HG02884 (cell line): ENCODE measurements around the gene NUP210.
"Not testable (repeated sequence)": the region's sequence is repeated elsewhere in the genome, so short reads cannot be mapped to it uniquely, and the experiment has no call there.

Experiments used
- ATAC-seq: cut with Tn5 transposase; IDR thresholded peaks from one replicate; pipeline ENCODE4 v1.9.1; 2021; ENCODE audit warnings: mild to moderate bottlenecking, moderate library complexity; ENCODE audit not compliant: unreplicated experiment

The NUP210 gene

DNA sequence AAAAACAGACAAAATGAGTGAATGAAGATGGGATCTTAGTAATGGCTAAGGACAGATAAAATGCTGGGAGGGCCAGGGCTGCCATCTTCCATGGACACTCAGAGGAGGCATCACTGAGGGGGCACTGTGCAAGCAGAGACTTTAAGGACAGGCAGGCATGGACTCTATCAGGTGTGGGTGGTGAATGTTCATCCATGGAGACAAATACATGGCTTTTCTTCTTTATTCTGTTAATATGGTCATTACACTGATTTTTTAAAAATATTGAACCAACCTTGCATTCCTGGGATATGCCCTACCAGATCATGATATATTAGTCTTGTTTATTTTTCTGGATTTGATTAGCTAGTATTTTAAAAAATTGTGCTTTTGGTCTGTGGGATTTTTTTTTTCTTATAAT, 12.2 kb downstream of the NUP210 start:
- no peak for ATAC-seq

DNA sequence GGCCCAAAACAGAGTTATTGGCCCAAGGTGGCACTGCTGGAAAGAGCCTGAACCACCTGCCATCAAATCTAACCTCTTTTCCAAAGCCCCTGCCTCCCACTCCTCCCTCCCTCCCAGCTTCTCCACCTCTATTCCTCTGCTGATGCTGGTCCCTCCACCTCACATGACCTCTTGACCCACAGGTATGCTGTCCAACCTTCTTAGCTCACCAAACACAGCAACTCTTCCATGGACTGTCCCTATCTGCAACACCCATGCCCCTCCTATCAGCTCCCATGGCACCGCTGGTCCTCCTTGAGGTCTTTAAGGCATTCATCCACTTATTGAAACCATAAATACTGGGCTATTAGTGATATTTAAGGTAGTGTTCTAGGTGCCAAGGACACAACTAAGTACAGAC, 12.6 kb downstream of the NUP210 start:
- no peak for ATAC-seq

DNA sequence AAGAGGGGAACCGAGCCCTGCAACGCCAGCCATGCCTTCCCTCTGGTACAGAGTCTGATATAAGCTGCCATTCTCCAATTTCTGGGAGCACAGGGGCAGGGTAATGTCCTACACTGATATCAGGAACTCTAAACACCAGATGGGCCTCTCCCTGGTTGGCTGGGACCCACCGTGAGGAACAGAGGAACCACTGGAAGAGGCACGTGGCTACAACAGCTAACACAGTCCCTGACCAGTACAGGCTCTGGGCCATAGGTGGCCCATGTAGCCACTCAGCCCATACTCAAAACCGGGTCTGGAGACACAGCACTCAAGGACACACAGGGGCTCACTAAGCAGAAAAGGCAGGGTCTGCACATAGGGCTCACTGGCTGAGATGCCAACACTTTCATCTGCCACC, 13.9 kb downstream of the NUP210 start:
- no peak for ATAC-seq

DNA sequence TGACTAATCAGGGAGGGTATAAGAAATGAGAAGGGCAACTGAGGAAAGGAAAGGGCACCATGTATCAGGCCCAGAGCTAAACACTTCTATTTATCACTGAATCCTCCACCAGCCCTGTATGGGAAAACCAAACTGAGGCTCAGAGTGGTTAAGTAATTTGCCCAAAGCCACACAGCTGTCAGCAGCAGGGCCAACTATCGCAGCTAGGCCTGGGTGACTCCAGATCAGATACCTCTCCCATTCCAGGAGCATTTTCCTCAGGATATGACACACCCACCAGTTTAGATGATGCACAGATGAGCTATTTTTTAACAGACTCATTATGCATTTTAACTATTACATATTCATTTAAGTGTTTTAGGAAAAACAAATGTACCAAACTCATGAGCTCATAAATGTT, 14.5 kb downstream of the NUP210 start:
- no peak for ATAC-seq

DNA sequence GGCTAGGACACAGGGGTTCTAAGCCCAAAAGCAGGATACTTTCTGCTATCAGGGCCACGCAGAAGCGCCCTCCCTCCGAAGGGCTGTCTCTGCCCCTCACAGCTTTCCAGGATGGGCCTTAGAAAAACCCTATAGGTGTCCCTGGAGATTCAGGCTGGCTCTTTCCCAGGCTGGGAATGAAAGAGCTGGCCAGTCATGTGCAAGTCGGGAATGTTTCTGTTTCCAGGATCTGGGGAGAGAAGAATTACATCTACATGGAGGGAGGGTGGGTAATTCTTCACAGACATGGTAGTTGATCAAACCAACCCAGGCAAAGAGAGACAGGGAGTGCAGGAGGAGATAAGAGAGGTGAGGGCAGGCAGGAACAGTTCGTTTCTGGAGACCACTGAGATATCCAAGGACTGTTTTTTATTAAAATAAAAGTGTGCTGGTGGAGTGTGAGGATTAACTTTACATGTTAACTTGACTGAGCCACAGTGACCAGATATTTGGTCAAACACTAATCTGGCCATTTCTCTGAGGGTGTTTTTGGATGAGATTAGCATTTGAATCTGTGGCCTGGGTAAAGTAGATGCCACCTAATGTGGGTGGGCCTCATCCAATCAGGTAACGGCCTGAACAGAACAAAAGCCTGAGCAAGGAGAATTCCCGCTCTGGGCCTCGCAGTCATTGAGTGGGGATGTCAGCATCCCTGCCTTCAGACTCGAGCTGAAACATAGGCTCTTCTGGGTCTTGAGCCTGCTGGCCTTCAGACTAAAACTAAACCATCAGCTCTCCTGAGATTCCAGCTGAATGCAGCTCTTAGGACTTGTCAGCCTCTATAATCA, 15.3 kb downstream of the NUP210 start:
- ATAC-seq = no peak

DNA sequence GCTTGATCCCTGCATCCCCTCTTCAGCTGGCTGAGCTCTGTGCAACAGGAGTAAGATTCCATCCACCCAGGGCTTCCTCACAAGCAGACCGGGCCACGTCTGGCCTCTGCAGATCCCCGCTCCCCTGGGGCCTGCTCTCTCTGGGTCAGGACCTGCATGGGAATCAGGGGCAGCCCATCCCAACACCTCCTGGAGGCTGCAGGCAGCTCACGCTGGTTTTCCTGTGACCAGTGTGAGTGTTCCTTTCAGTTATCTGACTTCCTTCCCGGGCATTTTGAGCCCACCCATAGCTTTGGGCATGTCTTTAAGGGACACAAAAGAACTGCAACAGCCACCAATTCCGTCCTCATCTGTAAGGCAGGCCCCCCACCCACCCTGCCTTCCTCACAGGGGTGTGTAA, 16.3 kb downstream of the NUP210 start:
- no peak for ATAC-seq

DNA sequence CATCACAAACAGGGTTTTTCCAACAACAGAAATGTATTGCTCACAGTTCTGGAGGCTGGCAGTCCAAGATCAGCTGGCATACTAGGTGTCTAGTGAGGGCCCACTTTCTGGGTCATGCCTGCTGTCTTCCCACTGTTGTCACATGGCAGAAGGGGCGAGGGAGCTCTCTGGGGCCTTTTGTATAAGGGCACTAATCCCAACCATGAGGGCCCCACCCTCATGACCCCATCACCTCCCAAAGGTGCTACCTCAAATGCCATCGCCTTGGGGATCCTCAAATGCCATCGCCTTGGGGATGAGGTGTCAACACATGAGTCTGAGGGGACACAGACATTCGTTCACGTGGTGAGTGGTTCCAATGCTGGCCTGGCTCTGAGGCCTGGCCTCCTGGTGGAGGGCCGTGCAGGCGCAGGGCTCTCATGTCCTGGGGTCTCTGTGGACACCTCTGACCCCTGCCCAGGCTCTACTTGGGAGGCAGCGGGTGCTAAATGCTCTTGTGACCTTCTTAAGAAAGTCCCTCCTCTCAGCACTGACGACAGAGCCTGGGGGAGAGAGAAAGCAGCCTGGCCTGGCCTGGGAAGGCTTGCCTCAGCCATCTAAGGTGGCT, 16.8 kb downstream of the NUP210 start:
- ATAC-seq = no peak

DNA sequence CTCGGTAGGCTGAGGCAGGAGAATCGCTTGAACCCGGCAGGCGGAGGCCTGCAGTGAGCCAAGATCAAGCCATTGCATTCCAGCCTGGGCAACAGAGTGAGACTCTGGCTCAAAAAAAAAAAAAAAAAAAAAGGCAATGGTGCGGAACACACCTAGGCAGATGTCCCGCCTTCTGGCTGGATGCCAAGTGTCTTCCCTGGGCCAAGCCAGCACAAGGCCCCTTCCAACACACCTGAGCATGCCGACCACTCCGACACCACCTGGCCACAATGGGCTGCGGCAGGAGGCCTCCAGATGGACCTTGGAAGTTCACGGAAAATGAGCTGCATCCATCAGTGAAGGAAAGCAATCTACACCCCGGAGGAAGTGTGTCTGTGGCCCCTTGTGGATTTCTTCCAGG, 19.0 kb downstream of the NUP210 start:
- no peak for ATAC-seq

DNA sequence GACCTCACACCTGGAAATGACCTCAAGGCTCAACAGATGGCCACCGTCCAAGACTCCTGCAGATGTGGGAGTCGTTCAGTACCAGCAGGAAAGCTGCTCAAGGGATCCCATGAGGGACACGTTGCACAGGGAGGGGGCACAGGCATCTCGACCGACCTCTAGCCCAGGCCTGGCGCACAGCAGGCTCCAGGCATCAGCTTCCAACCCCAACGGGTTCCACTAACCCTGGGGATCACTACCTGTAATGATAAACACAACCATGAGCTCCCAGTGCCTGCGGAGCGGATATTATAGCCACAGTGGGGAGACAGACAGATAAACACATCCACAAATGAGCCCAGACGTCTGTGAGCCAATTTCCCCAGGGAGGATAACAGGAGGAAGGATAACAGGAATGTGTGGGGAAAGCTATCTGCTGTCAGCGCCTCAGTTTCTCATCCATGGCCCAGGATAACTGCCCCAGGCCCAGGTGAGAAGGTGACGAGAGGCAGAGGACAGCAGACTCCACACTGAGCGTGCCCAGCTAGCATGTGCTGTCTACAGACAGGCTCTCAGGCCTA, 19.9 kb downstream of the NUP210 start:
- no peak for ATAC-seq

DNA sequence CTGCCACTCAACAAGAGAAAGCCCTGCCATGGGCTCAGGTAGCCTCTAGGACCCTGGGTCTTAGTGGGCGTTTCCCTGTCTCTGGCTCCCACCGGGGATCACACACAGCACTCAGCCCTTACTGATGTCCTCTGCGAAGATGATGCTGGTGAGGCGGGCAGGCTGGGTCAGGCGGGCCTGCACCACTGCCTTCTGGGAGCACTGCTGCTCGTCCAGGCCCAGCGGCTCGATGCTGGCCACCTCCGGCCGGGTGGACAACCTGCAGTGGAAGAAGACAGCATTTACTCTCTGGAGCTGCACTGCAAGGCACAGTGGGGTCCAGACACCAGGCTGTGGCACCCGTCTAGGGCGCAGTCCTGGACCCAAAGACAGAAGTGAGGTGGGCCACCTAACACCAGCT, 20.5 kb downstream of the NUP210 start:
- ATAC-seq = no peak

DNA sequence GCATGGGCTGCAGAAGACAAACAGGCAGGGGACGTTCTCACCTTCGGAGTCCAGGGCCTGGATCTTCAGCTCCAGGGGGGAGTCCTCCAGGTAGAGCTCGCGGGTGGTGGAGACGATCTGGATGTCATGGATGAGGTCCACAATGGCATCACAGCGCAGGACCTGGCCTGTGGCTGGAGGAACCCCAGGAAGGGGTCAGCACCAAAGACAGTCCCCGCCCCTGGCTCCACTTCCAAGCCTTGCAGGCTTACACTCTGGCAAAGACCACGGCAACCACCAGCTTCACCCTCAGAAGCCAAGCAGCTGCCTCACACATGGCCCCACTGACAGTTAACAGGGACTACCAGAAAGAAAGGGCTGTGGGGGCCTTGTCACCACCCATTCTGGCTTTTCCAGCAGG, 22.8 kb downstream of the NUP210 start:
- ATAC-seq = no peak

DNA sequence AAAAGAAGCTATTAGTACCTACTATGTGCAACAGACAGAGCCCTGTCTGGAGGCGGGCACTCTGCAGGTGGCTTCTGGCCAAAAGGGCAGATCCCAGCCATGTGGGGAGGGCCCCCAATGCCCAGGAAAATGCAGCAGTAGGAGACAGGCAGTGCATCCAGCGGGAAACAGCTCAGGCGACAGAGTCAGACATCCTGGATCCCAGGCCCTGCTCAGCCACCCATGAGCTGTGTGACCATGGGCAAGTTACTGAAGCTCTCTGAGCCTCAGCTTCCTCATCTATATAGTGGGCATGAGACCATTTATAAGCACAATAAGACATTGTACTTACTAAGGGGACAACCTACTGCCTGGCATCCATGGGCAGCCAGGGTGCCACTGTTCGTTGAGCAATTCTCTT, 25.8 kb downstream of the NUP210 start:
- ATAC-seq = no peak

DNA sequence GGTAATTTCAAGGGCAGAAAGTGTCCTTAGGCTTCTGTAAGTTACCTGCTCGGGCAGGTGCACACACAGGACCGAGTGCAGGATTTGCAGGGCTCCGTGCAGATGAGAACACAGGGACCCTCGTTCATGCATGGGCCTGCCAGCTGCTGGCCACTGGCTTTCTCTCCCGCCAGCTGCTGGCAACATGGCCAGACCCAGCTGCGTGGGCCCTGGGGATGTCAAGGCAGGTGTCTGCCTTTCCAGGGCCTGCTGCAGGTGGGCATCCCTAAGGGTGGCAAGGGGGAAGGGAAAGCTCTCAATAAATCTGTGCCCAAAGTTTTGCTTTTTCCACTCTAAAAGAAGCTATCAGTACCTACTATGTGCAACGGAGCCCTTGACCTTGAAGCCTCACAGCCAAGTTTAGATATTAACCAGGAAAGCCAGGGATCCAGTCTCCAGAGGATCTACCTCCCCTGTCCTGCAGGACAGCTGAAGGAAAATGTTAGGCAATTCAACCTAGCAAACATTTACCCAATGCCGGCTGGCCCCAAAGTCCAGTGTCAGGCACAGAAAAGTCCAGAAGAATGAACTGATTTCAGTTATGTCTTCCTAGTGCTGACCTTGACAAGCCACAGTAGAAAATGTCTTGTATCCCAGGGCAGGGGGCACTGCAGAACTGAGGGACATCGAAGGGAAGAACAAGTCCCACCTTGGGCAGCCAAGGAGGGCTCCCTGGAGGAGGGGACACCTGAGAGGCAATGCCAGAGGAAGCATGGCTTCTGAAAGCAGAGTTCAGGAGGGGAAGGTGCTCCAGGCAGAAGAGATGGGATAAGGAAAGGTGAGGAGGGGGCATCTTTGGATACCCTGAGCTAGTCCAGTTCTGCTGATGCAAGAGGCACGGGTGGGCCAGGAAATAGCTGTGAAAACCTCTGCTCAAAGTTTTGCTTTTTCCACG, 26.4 kb downstream of the NUP210 start:
- ATAC-seq = no peak

DNA sequence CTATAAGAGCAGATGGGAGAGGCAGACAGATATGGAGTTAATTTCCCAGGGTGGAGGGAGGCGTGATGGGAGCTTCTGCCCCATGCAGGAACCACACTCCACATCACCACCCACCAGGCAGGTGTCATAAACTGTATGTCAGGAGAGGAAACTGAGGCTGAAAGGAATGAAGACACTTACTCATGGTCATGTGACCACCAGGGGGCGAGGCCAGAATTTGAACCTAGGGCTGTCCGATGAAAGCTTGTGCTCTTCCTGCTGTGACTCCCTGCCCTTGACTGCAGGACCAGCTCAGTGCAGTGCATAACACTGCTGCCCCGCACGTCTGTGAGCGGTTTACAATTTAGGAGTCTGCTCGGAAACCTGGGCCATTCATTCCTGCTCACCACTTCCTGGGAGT, 28.8 kb downstream of the NUP210 start:
- no peak for ATAC-seq

DNA sequence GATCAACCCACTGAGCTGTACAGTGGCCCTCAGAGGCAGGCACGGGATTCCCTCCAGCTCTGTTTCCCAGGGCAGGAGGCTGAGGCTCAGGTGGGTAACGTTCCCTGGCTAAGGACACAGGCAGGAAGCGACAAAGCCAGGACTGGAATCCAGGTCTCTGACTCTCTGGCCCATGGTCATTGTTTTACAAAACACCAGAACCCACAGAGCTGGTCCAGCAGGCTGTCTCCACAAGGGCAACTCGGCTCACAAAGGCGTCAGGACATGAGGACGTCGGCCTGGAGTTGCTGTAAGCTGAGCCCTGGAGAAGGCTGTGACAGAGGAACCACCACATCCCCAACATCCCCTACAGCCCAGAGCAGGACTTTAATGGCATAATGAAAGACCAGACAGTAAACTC, 30.7 kb downstream of the NUP210 start:
- no peak for ATAC-seq

DNA sequence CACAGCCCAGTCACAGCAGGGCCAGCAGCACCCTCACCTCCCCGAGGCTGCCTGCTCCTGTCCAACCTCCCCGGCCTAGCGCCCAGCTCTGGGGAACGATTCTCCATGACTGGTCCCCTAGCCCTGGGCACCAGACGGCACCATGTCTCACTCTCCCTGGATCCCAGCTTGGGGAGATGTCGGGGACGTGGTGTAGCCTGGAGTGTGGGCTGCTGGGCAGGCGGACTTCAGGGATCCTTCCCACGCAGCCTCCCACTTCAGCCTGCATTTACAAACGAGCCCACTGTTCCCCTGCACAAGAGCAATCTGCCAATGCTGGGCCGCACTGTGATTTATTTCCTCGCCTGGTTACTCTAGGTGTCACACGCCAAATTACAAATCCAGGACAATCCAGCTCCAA, 31.3 kb downstream of the NUP210 start:
- no peak for ATAC-seq

DNA sequence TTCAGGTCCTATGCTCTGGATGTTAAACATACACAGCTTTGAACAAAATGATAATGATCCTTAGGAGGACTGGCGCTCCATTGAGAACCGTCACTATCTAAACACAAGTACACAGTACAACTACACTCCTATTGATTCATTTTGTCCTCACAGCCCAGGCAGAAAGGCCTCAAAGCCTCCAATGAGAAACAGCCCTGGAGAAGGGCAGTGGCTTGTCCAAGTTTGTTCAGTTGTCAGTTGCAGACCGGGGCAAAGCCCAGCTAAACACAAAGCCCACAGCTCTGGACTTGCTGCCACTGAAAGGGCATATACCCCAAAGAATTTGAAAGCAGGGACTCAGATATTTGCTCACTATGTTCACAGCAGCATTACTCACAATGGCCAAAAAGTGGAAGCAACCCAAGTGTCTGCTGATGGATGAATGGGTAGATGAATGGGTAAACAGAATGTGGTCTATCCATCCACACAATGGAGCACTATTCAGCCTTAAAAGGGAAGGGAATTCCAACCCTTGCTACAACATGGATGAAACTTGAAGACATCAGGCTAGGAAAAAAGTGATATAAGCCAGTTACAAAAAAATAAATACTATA, 34.7 kb downstream of the NUP210 start:
- no peak for ATAC-seq

DNA sequence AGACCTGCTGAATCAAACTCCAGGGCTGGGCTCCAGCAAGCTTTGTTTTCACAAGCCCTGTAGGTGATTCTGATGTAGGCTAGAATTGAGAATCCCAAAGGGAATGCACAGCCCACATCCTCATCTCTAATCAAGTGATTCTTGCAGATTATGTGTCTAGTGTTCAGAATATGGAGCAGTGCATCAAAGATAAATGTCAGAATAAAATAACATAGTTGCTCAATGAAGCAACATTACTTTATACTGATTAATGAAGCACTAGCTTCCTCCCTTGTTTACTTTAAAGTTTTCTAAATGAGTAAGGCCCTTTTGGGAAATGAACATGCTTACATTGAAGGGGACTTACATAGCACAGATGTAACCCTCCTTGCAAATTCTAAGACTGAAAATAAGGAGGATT, 39.2 kb downstream of the NUP210 start:
- ATAC-seq = no peak

DNA sequence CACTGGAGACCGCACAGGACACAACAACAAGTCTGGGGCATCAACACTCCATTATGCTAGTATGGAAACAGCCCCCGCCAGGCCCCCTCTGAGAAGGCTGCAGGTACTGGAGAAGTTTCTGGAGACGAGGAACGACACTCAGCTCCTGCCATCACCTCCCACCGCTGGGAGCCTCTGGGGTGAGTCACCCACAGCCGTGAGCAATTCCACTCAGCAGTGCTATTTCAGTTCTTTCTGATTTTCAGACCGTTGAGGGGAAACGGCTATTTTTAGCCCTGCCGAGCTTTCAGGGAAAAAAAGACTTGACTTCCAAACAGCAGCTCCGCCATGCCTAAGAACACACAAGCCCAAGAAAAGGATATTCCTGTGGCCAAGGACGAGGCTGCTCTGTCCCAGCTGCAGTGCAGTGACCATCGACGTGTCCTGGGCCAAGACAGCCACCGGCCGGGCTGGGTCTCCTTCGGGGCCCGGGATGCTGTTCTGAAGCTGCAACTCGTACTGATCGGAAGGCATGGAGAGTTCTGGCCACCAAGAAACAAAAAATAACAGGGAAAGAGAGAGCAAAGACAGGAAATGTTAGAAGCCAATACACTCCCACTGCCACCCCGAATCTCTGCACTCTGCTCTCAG, 40.8 kb downstream of the NUP210 start:
- no peak for ATAC-seq

DNA sequence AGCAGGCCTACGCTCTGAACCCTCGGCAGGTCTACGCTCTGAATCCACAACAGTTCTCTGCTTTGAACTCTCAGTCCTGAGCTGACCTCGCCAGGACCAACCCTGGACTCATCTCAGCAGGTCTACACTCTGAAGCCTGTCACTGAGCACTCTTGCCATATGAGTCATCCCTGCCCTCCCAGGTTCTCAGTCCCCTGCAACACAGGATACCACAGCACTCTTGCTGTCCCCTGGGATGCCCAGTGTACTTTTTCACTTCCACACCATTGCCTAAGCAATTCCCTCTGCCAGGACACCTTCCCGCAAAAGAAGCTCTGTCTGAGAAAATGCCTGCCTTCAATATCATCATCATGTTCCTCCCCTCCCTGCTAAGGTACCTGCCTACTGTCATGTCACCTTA, 42.0 kb downstream of the NUP210 start:
- ATAC-seq = no peak

DNA sequence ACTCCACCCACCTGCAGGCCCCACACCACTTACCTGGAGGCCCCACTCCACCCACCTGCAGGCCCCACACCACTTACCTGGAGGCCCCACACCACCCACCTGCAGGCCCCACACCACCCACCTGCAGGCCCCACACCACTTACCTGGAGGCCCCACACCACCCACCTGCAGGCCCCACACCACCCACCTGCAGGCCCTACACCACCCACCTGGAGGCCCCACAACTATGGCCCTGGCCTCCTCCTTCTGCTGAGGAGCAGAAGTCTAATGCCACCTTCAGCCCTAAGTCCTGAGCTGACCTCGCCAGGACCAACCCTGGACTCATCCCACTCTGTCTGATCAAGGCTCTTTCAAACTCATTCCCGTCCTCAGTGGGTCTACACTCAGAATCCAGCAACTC, 42.4 kb downstream of the NUP210 start:
- ATAC-seq = not testable (repeated sequence)
